NCI-H82 (cell line): ENCODE results near the gene B4GALNT4.
"Not testable (repeated sequence)": the region's sequence is repeated elsewhere in the genome, so short reads cannot be mapped to it uniquely, and the experiment has no call there.

ENCODE experiments used
- DNase-seq: peaks from one replicate; lab custom pipeline; 2025; lab: John Stamatoyannopoulos, UW

The B4GALNT4 gene

GRCh38 chr11:369336-370018 is at the start of gene B4GALNT4:
Gene B4GALNT4, plus strand, starts transcription at chr11:369499. Its CDS starts 305 bp downstream, at chr11:369804.
- peak; percentile 61 for DNase-seq

GRCh38 chr11:319888-320273 is 49.4 kb upstream of the B4GALNT4 start:
- DNase-seq, result not testable (repeated sequence)

GRCh38 chr11:324156-324555 is 45.1 kb upstream of the B4GALNT4 start:
- DNase-seq, result no peak

GRCh38 chr11:324593-325517 is 44.4 kb upstream of the B4GALNT4 start:
- DNase-seq, result not testable (repeated sequence)

GRCh38 chr11:325796-326591 is 43.3 kb upstream of the B4GALNT4 start:
- no peak for DNase-seq

GRCh38 chr11:326592-326841 is 42.8 kb upstream of the B4GALNT4 start:
- no peak for DNase-seq

GRCh38 chr11:326842-327580 is 42.3 kb upstream of the B4GALNT4 start:
- no peak for DNase-seq

- no peak for DNase-seq
Measured at GRCh38 chr11:327581-327923, 41.7 kb upstream of the B4GALNT4 start.

- DNase-seq, result no peak
Measured at GRCh38 chr11:328012-328411, 41.3 kb upstream of the B4GALNT4 start.

- DNase-seq, result not testable (repeated sequence)
Measured at GRCh38 chr11:328516-329100, 40.7 kb upstream of the B4GALNT4 start.

- DNase-seq, result no peak
Measured at GRCh38 chr11:329886-330253, 39.4 kb upstream of the B4GALNT4 start.

GRCh38 chr11:330307-330693 is 39.0 kb upstream of the B4GALNT4 start:
- DNase-seq, result no peak

GRCh38 chr11:330694-331357 is 38.5 kb upstream of the B4GALNT4 start:
- DNase-seq, result no peak

- DNase-seq, result no peak
Measured at GRCh38 chr11:331358-332060, 37.8 kb upstream of the B4GALNT4 start.

- no peak for DNase-seq
Measured at GRCh38 chr11:332651-333480, 36.4 kb upstream of the B4GALNT4 start.

- not testable (repeated sequence) for DNase-seq
Measured at GRCh38 chr11:333616-334263, 35.6 kb upstream of the B4GALNT4 start.

- DNase-seq, result no peak
Measured at GRCh38 chr11:334264-334994, 34.9 kb upstream of the B4GALNT4 start.
